Amniotic epithelial cell (primary cell): ENCODE measurements around the gene HSD17B14.
"Not testable (repeated sequence)": the region's sequence is repeated elsewhere in the genome, so short reads cannot be mapped to it uniquely, and the experiment has no call there.

Experiments used
- DNase-seq: peaks from one replicate; pipeline ENCODE4 v3.0.0-alpha.2; 2010; ENCODE audit warnings: low read depth

HSD17B14 gene

DNA sequence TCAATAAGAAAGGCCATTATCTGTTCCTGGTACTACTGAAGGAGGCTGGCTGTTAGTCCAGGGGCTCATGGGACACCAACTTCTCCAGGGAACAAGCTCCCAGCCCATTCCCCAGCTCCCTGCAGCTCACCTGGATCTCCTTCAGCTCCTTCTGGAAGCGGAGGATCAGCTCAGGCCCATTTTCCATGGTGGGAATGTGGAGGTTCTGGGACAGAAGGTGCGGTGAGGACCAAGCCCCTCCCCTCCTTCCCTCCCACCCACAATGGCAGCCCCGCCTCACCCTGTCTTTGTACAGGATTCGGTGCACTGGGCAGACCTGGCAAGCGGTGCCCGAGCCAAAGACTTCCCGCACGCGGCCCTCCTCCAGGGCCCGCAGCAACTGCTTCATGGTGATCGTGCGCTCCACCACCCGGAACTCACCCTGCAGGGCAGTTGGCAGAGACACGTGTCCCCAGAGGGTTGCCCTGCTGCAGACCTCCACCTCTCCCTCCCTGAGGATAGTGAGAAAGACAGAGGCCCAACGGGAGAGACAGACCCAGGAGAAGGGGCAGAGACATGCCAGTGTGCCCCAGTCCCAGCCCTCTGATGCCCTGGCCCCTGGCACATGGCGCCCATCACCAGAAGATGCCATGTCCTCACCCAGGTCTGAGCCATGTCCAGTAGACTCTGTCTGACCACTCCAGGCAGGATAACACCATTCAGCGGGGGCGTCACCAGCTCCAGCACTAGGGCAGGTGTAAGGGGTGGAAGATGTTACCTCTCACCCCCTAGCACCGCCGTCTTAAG is 39.8 kb downstream of the HSD17B14 start:
- no peak for DNase-seq

DNA sequence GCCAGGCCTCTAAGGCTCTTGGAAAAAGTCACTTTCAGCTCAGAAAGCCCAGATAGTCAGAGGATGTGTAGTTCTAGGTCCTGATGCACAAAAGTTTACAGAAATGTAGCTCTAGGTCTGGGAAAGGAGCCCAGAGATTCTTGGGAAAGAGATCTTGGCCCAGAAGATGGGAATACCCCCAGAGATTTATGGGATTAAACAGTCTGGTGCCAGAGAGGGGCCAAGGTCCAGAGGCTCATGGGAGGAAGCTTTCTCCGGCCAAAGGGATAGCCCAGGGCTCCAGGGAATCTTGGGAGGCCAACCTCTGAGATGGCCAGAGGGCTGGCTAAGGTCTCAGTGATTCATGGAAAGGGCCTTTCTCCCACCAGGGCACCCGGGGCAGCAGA is 40.6 kb downstream of the HSD17B14 start:
- no peak for DNase-seq

- peak; percentile 97 for DNase-seq
Observed at GRCh38 chr19:48795055-48795684, 41.1 kb downstream of the HSD17B14 start.

- DNase-seq: no peak
Observed at GRCh38 chr19:48794291-48794690, 42.0 kb downstream of the HSD17B14 start.

- DNase-seq: no peak
Observed at GRCh38 chr19:48793271-48793670, 43.0 kb downstream of the HSD17B14 start.

GRCh38 chr19:48787331-48787730 is 49.0 kb downstream of the HSD17B14 start:
- not testable (repeated sequence) for DNase-seq

DNA sequence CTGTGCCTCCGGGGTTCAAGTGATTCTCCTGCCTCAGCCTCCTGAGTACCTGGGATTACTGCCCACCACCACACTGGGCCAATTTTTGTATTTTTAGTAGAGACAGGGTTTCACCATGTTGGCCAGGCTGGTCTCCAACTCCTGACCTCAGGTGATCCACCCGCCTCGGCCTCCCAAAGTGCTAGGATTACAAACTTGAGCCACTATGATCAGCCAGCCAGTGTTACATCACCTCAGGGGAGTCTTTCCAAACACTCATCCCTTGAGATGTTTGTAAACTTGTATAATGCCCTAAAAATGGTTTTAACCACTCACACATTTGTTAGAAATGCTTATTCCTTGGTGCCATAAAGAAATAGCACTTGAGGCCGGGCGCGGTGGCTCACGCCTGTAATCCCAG is 49.9 kb downstream of the HSD17B14 start:
- not testable (repeated sequence) for DNase-seq

DNA sequence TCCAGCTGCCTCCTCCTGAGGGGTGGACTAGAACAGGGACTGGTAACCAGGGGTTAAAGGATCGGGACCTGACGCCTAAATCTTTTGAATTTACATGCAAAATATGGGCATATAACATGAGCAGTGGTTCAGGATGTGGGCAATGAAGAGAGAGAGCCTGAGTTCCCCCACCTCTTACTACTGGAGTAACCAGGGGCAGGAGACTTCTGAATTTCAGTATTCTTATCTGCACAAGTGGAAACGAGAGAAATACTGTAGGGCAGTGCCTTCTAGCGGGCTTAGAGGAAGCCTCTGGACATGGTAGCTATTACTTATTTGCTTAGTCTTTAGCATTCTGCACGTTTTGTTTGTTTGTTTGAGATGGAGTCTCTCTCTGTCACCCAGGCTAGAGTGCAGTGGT is 51.8 kb downstream of the HSD17B14 start:
- peak; percentile 44 for DNase-seq

DNA sequence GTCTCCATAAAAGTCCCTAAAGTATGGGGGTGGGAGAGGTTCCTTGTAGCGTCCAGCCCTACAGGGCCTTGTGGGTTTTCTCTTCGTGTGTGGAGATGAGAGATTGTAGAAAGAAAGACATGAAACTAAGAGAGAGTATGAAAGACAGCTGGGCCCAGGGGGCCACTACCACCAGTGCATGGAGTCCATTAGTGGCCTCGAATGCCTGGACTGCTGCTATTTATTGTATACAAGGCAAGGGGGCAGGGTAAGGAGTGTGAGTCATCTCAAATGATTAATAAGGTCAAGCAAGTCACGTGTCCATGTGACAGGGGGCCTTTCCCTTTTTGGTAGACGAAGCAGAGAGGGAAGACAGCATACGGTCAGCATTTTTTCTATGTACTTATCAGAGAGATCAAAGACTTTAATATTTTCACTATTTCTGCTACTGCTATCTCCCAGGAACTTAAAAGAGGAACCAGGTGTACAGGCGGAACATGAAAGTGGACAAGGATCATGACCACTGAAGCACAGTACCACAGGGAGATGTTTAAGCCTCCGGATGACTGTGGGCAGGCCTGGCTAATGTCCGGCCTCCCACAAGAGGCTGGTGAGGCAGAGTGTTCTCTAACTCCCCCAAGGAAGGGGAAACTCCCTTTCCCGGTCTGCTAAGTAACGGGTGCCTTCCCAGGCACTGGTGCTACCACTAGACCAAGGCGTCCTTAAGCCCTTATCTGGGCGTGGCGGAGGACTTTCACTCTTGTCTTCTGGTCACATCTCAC is 55.5 kb downstream of the HSD17B14 start:
- DNase-seq: peak; percentile 96

DNA sequence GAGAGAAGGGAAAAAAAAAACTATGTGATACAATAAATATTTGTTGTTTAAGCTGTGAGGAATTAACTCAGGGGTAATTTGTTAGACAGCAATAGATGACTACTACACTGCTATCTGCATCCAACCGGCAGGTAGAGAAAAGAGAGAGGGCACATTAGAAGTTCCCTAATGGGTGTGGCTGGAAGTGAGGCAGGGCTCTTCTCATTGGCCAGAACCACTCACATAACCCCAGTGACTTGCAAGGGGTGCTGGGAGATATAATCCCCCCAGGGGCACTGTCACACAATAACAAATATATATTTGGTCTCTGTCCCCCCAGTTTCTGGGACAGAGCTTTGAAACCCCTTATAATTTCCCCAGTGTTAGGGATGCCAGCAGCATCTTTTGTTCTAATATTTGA is 56.7 kb downstream of the HSD17B14 start:
- no peak for DNase-seq

DNA sequence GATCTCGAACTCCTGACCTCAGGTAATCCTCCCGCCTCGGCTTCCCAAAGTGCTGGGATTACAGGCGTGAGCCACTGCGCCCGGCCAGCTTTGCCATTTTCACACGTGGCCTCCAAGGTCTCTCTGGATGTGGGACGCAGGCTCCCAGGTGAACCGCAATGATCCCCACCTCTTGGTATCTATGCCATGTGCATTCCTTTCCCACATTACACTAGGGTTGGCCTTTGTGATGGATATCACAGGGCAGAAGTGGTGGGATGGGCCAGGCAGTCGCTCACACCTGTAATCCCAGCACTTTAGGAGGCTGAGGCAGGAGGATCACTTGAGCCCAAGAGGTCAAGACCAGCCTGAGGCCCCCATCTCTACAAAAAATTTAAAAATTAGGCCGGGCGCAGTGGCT is 58.6 kb downstream of the HSD17B14 start:
- DNase-seq: no peak

GRCh38 chr19:48777139-48777538 is 59.2 kb downstream of the HSD17B14 start:
- DNase-seq: no peak

DNA sequence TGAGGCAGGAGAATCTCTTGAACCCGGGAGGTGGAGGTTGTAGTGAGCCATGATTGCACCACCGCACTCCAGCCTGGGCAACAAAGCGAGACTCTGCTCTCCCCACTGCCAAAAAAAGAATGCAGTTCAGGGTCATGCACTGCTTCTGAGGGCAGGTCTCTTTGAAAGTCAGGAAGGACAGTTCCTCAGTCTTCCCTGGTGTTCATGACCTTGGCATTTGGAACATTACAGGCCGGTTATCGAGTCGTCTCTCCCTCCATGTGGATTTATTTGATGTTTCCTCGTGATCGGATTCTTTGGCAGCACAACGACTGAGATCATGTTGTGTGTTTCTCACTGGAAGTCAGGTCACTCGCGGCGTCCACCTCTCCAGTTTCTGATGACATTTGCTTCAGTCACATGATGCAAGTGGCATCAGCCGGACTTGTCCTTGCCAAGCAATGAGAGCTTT is 63.8 kb downstream of the HSD17B14 start:
- no peak for DNase-seq

DNA sequence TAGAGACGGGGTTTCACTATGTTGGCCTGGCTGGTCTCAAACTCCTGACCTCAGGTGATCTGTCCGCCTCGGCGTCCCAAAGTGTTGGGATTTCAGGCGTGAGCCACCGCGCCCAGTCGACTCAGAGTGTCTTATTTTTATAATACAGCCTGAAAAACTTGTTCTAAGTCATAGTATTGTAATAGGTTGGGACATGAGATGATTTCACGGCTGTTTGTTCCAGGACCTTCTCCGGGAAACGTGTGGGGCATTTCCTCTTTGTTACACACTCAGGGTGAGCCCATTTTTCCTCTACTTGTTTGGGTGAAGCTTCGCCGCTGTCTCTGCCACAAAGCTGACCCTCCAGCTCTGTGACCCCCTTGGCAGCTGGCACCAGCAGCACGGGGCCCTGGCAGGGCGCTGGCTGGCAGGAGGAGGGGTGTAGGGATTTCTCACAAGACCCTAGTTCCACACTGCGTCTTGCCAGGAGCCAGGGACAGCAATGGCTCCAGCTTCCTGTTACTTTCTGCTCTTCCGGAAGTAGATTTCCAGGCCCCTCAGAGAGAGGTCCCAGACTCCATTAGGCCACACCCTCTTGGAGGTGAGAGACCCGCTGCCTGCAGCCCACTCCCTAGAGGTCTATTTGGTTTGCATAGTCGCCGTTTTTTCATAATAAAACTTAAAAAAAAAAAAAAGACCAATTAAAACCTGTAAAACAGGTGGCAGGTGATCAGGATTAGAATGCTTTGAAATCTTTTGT is 65.4 kb downstream of the HSD17B14 start:
- DNase-seq: no peak

- DNase-seq: peak; percentile 94
Observed at GRCh38 chr19:48770266-48770665, 66.0 kb downstream of the HSD17B14 start.

DNA sequence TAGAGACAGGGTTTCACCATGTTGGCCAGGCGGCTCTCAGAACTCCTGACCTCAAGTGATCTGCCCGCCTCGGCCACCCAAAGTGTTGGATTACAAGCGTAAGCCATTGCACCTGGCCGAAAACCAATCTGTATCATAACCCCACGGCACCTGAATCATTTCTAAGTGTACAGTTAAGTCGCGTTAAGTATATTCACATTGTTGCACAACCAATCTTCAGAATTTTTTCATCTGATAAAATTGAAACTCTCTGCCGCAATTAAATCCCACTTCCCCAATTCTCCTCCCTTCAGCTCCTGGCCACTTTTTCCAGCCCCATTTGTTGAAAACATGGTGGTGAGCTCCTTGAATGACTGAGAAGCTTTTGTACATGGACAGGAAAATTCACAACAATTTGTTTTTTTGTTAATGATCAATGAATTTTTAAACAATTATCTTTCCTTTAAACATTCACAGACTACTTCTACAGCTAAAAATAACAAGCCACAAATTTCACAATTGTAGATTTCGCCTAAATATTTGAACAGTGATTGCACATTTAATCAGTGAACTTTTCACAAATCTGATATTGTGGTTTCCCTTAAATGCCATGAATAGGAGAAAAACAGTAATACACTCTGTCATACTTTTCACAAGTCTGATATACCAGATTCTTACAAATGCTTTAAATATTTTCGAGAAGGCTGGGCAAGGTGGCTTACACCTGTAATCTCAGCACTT is 67.1 kb downstream of the HSD17B14 start:
- DNase-seq: peak; percentile 83

GRCh38 chr19:48768171-48768753 is 68.0 kb downstream of the HSD17B14 start:
- not testable (repeated sequence) for DNase-seq

- not testable (repeated sequence) for DNase-seq
Observed at GRCh38 chr19:48765816-48766215, 70.5 kb downstream of the HSD17B14 start.
